D721Med (cell line): ENCODE results near the gene C16orf96.
A peak's percentile ranks its signal among the peaks of the same experiment; 100 is the strongest.

Source experiments
- DNase-seq: peaks from one replicate; pipeline ENCODE4 v3.0.0; 2011; ENCODE audit warnings: low spot score; ENCODE audit not compliant: insufficient read length
- FAIRE-seq: peaks from 2 replicates; lab custom pipeline; 2011; peaks lifted over from hg19 to GRCh38; lab: Jason Lieb, UNC
- CTCF ChIP-seq: IDR thresholded peaks from 2 replicates; pipeline ENCODE4 v1.5.1; 2012; ENCODE audit warnings: mild to moderate bottlenecking, control low read depth; ENCODE audit not compliant: insufficient read depth; ENCODE audit errors: missing control alignments

The C16orf96 gene

DNA sequence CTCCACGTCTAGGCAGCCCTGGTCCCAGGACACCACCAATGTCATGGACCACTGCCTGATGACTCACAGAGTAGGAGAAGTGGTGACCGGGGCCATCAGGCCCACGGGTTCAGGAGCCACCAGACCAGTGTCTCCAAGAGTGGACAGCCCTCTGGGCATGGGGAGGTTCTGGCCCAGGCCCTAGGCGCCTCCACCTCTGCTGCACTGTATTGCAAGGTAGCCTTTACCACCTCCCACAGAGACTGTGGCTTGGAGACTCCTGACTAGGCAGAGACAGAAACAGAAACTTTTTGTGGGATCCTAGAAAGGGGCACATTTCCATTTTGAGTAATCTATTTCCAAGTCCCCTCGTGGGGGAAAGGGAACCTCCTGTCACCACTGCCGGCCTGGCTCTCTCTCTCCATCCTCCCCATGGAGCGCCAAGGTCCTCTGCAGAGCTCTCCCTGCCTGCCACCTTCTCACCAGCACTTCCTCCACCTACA lies 20.5 kb upstream of the C16orf96 start:
- FAIRE-seq: no peak
- no peak for DNase-seq
- no peak for TF ChIP-seq CTCF

DNA sequence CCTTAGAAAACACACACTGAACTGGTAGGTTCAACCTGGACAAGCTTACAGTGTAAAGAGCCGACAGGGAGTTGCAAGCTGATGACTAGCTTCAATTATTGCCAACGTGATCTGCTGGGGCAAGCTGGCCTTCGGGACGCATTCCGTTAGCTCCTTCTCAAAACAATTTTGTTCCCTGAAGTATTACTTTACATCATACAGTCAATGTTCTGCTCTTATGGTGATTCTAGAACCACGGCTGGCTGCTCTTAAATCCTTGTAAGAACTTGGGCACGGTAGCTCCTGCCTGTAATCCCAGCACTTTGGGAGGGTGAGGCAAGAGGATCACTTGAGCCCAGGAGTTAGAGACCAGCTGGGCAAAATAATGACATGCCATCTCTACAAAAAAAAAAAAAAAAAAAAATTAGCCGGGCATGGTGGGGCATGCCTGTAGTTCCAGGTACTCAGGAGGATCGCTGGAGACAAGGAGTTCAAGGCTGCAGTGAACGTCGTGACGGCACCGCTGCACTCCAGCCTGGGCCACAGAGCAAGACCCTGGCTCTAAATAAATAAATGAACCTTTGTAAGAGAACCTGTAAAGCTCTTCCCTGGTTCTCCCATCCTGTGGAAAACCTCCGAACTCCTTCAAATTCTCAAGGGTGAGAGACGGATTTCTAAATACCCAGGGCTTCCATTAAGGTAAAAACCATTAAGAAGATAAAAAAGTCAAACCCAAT lies 19.6 kb upstream of the C16orf96 start:
- no peak for DNase-seq
- TF ChIP-seq CTCF: no peak
- FAIRE-seq: no peak

DNA sequence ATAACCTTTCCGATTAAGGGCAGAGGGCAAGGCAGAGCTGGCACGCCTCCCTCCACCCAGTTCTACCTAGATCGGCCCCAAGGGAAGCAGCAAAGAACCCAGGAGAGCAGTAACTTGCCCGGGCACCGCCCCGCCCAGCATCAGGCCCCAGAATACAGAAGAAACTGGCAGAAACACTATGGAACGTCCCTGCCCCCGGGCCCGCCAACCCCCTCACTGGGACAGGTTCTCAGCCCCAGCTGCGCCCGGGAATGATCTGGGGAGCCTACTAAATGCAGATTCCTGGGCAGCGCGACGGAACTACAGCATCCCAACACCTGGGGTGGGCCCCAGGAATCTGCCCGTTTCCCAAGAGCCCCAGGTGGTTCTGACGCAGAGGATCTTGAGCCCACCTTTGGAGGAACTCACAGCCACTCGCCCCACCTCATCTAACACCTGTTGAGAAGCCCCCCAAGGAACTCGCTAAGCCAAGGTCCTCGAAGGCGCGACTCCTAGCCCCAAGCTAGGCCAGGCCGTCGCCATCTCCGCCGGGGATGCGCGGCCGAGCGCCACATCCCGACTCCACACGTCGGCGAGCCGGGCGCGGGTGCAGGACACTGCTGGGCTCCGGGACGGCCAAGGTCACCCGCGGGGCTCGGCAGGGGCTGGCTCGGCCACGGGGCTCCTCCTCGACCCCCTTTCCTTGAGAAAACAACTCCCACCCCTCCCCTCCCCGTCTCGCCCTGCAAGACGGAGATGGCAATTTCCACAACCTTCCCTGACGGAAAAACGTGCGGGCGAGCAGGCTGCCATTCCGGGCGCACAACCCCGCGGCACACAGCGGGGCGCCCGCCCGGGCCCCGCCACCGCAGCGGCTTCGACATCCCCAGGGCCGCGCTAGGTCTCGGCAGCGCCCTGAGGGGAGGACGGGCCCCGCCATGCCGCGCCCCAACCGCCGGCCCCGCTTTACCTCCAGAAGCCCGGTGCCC lies 18.5 kb upstream of the C16orf96 start:
- DNase-seq (no peak), FAIRE-seq (no peak)
- no peak for TF ChIP-seq CTCF

DNA sequence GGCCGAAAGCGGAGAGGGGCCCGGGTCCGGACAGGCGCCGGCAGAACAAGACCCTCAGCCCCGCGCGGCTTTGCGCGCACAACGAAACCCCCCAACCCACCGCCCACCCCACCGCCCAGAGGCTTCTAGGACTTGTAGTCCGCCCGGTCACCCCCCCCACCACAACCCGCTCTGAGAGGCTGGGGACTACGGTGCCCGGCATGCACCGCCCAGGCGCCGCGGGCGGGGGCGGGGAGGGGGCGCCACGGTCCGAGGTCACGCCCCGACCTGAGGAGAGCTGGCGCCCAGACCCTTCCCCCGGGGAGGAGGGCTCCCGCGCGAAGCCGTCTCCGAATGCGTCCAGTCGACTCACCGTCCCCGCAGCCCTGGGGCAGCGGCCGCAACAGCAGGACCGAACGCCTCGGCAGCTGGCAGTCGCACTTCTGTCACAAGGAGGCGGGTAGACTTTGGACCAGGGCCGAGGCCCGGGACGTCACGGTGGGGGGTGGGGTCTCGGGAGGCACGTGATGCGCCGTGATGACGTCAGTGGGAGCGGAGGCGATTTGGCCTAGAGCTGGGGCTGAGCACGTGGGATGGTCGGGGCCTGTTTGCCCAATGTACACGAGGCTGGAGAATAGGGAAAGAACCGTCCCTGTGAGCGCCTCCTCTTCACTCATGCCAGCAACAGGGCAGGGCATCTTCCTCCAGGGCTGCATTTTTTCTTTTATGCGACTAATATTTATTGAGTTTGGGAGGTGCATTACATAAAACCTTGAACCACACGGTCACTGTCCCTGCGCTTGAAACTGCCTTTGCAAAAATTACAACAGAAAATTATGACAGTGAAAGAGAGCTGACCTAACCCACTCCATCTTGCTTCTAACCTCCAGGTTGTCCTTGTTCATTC lies 17.5 kb upstream of the C16orf96 start, which contains the start of gene CDIP1:
Gene CDIP1 (minus strand): TSS at position 424 of the 886 bp plus-strand sequence. CDS start 24,643 bp downstream, outside the sequence.
- peak; percentile 61 for DNase-seq
- TF ChIP-seq CTCF: no peak

DNA sequence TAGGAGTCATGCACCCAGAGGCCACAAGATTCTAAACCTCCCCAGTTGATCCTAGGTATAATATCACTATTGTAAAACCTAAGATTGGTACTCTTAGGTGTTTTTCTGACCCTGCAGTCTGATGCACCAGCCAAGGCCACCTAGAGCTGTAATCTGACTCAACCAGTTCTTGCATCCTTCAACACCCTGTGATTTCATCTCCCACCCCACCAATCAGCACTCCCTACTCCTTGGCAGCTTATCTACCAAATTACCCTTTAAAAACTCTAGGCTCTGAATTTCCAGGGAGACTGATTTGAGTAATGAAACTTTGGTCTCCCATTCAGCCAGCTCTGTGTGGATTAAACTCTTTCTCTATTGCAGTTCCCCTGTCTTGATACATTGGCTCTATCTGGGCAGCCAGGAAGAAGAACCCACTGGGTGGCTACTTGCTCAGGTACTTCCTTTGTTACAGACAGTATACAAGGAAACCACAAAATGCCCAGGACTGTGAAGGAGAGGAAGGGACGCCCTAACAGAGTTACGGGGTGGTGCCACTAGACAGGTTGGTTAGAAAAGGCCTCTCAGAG lies 16.3 kb upstream of the C16orf96 start:
- DNase-seq (no peak), FAIRE-seq (no peak)
- no peak for TF ChIP-seq CTCF

More for the DNA sequence above, 17.5 kb upstream of the C16orf96 start, which contains the start of gene CDIP1:
- FAIRE-seq: no peak

- no peak for FAIRE-seq
Observed at GRCh38 chr16:4544473-4544872, 11.7 kb upstream of the C16orf96 start.

More at GRCh38 chr16:4544473-4544872, 11.7 kb upstream of the C16orf96 start:
- TF ChIP-seq CTCF: no peak
- DNase-seq: no peak
